Central memory CD8-positive, alpha-beta T cell (primary cell): ENCODE results near the gene ZNF860.

ENCODE experiments used
- ATAC-seq: fragments of 150-1000 bp; cut with Tn5 transposase; replicated peaks from 2 replicates; pipeline ENCODE4 v1.10.0; 2022; ENCODE audit warnings: mild to moderate bottlenecking, moderate FRiP score, moderate number of reproducible peaks; ENCODE audit not compliant: poor library complexity, severe bottlenecking; ENCODE audit errors: extremely low read depth
- DNase-seq, 2 donors: peaks; one replicate each; pipeline ENCODE4 v3.0.0; 2021; ENCODE audit warnings: low spot score in 2 of 2
- H3K27ac Mint-ChIP-seq: one replicate; pipeline ENCODE4 v1.8.0; 2022; ENCODE audit warnings: low read depth, mild to moderate bottlenecking, moderate library complexity, mixed read lengths
- H3K27me3 Mint-ChIP-seq: one replicate; pipeline ENCODE4 v1.8.0; 2022; ENCODE audit warnings: mixed read lengths
- H3K36me3 Mint-ChIP-seq: one replicate; pipeline ENCODE4 v1.8.0; 2022; ENCODE audit warnings: mild to moderate bottlenecking, moderate library complexity, mixed read lengths; ENCODE audit not compliant: insufficient read depth
- H3K4me1 Mint-ChIP-seq: one replicate; pipeline ENCODE4 v1.8.0; 2022; ENCODE audit warnings: mixed read lengths
- H3K4me3 Mint-ChIP-seq: one replicate; pipeline ENCODE4 v1.8.0; 2022; ENCODE audit warnings: mild to moderate bottlenecking, moderate library complexity, mixed read lengths
- H3K9me3 Mint-ChIP-seq: one replicate; pipeline ENCODE4 v1.8.0; 2022; ENCODE audit warnings: mixed read lengths

Gene ZNF860

GRCh38 chr3:31968369-31968926 lies 13.1 kb upstream of the ZNF860 start:
- no peak for ATAC-seq
- Mint-ChIP-seq H3K9me3 (no peaks in the 10 kb centered on the region), H3K27me3 (peaks cover 19% of the 10 kb centered on the region), H3K4me3 (no peak overlapping the region), H3K36me3 (peaks cover 2% of the 10 kb centered on the region), H3K27ac (no peak overlapping the region), H3K4me1 (no peaks in the 10 kb centered on the region)
- no peak for DNase-seq

- no peaks in the 10 kb centered on the region for H3K4me1 Mint-ChIP-seq
- H3K36me3 Mint-ChIP-seq, result peaks cover 2% of the 10 kb centered on the region
- H3K27ac Mint-ChIP-seq, result no peak overlapping the region
- ATAC-seq (no peak), DNase-seq (no peak)
- H3K4me3 Mint-ChIP-seq, result no peak overlapping the region
- H3K27me3 Mint-ChIP-seq, result peaks cover 19% of the 10 kb centered on the region
- no peaks in the 10 kb centered on the region for H3K9me3 Mint-ChIP-seq
Observed at GRCh38 chr3:31968927-31969418, 12.6 kb upstream of the ZNF860 start.

- no peak overlapping the region for H3K27ac Mint-ChIP-seq
- no peaks in the 10 kb centered on the region for H3K36me3 Mint-ChIP-seq
- no peak overlapping the region for H3K4me3 Mint-ChIP-seq
- no peak for DNase-seq
- no peaks in the 10 kb centered on the region for H3K4me1 Mint-ChIP-seq
- ATAC-seq, result no peak
- peaks cover 41% of the 10 kb centered on the region for H3K27me3 Mint-ChIP-seq
- H3K9me3 Mint-ChIP-seq, result no peaks in the 10 kb centered on the region
Observed at GRCh38 chr3:31971607-31972006, 9.9 kb upstream of the ZNF860 start.

GRCh38 chr3:31973081-31973480 lies 8.5 kb upstream of the ZNF860 start:
- DNase-seq, result no peak
- no peak overlapping the region for H3K4me3 Mint-ChIP-seq
- no peaks in the 10 kb centered on the region for H3K36me3 Mint-ChIP-seq
- no peak for ATAC-seq
- no peaks in the 10 kb centered on the region for H3K9me3 Mint-ChIP-seq
- H3K27me3 Mint-ChIP-seq, result peaks cover 56% of the 10 kb centered on the region
- no peaks in the 10 kb centered on the region for H3K4me1 Mint-ChIP-seq
- H3K27ac Mint-ChIP-seq, result no peak overlapping the region

- DNase-seq (no peak), ATAC-seq (no peak)
- no peak overlapping the region for H3K27ac Mint-ChIP-seq
- no peaks in the 10 kb centered on the region for H3K4me1 Mint-ChIP-seq
- no peaks in the 10 kb centered on the region for H3K36me3 Mint-ChIP-seq
- no peak overlapping the region for H3K4me3 Mint-ChIP-seq
- peaks cover 59% of the 10 kb centered on the region for H3K27me3 Mint-ChIP-seq
- no peaks in the 10 kb centered on the region for H3K9me3 Mint-ChIP-seq
Observed at GRCh38 chr3:31973837-31974236, 7.7 kb upstream of the ZNF860 start.

GRCh38 chr3:31974471-31974870 lies 7.1 kb upstream of the ZNF860 start:
- Mint-ChIP-seq H3K4me1 (peaks cover 5% of the 10 kb centered on the region), H3K4me3 (no peak overlapping the region), H3K27ac (no peak overlapping the region), H3K9me3 (no peaks in the 10 kb centered on the region), H3K27me3 (peaks cover 61% of the 10 kb centered on the region), H3K36me3 (no peaks in the 10 kb centered on the region)
- DNase-seq, result no peak
- no peak for ATAC-seq

- peaks cover 66% of the 10 kb centered on the region for H3K27me3 Mint-ChIP-seq
- H3K4me1 Mint-ChIP-seq, result peaks cover 8% of the 10 kb centered on the region
Observed at GRCh38 chr3:31974964-31975363, 6.6 kb upstream of the ZNF860 start.

GRCh38 chr3:31976302-31976701 lies 5.2 kb upstream of the ZNF860 start:
- Mint-ChIP-seq H3K27ac (no peak overlapping the region), H3K9me3 (no peaks in the 10 kb centered on the region), H3K36me3 (peaks cover 4% of the 10 kb centered on the region), H3K27me3 (peaks cover 74% of the 10 kb centered on the region), H3K4me3 (no peak overlapping the region), H3K4me1 (peaks cover 15% of the 10 kb centered on the region)
- ATAC-seq (no peak), DNase-seq (no peak)

More at GRCh38 chr3:31974964-31975363, 6.6 kb upstream of the ZNF860 start:
- H3K36me3 Mint-ChIP-seq, result no peaks in the 10 kb centered on the region
- DNase-seq (no peak), ATAC-seq (no peak)
- H3K9me3 Mint-ChIP-seq, result no peaks in the 10 kb centered on the region
- H3K27ac Mint-ChIP-seq, result no peak overlapping the region
- no peak overlapping the region for H3K4me3 Mint-ChIP-seq

GRCh38 chr3:31977736-31978135 lies 3.8 kb upstream of the ZNF860 start:
- no peak for DNase-seq
- no peaks in the 10 kb centered on the region for H3K9me3 Mint-ChIP-seq
- peaks cover 19% of the 10 kb centered on the region for H3K4me1 Mint-ChIP-seq
- H3K27ac Mint-ChIP-seq, result no peak overlapping the region
- H3K36me3 Mint-ChIP-seq, result peaks cover 4% of the 10 kb centered on the region
- H3K4me3 Mint-ChIP-seq, result no peak overlapping the region
- no peak for ATAC-seq
- H3K27me3 Mint-ChIP-seq, result peaks cover 89% of the 10 kb centered on the region

GRCh38 chr3:31978553-31978952 lies 3.0 kb upstream of the ZNF860 start:
- H3K27me3 Mint-ChIP-seq, result peaks cover 95% of the 10 kb centered on the region
- DNase-seq, result no peak
- no peak for ATAC-seq

GRCh38 chr3:31979001-31979697 lies 2.4 kb upstream of the ZNF860 start:
- DNase-seq (no peak), ATAC-seq (no peak)
- Mint-ChIP-seq H3K4me1 (peaks cover 19% of the 10 kb centered on the region), H3K27ac (no peak overlapping the region), H3K9me3 (no peaks in the 10 kb centered on the region), H3K4me3 (peak overlapping the region; percentile 39), H3K36me3 (peaks cover 4% of the 10 kb centered on the region), H3K27me3 (peaks cover 95% of the 10 kb centered on the region)

More at GRCh38 chr3:31978553-31978952, 3.0 kb upstream of the ZNF860 start:
- no peak overlapping the region for H3K27ac Mint-ChIP-seq
- no peaks in the 10 kb centered on the region for H3K9me3 Mint-ChIP-seq
- peaks cover 19% of the 10 kb centered on the region for H3K4me1 Mint-ChIP-seq
- H3K4me3 Mint-ChIP-seq, result no peak overlapping the region
- H3K36me3 Mint-ChIP-seq, result peaks cover 4% of the 10 kb centered on the region

GRCh38 chr3:31980530-31981205 lies 882 bp upstream of the ZNF860 start:
- Mint-ChIP-seq H3K4me1 (peaks cover 19% of the 10 kb centered on the region), H3K4me3 (peak overlapping the region; percentile 74), H3K36me3 (peaks cover 4% of the 10 kb centered on the region), H3K9me3 (no peaks in the 10 kb centered on the region), H3K27me3 (peaks cover 86% of the 10 kb centered on the region), H3K27ac (no peak overlapping the region)
- ATAC-seq, result peak; percentile 49
- no peak for DNase-seq

- Mint-ChIP-seq H3K9me3 (no peaks in the 10 kb centered on the region), H3K27me3 (peaks cover 59% of the 10 kb centered on the region), H3K4me3 (no peak overlapping the region), H3K4me1 (peaks cover 16% of the 10 kb centered on the region), H3K36me3 (peaks cover 4% of the 10 kb centered on the region), H3K27ac (no peak overlapping the region)
- DNase-seq, result no peak
- no peak for ATAC-seq
Observed at GRCh38 chr3:31984321-31984720, 2.8 kb downstream of the ZNF860 start.
